Liver (tissue), 9 donors: Measurements from ENCODE around the gene SLC25A12. TPM values are rescaled to one million over a fixed set of nuclear protein-coding genes. Genes with fewer than 3 reads are reported as not detected.
A peak's percentile ranks its signal among the peaks of the same experiment; 100 is the strongest.

Experiments
- DNase-seq: peaks from one replicate; pipeline ENCODE4 v3.0.0-alpha.2; 2017; ENCODE audit warnings: low spot score
- H3K27ac ChIP-seq, 2 donors: one replicate each; pipeline ENCODE4 v1.7.0; 2013; ENCODE audit warnings: inconsistent platforms in 2 of 2, low read length in 2 of 2, control low read depth in 1 of 2, low read depth in 1 of 2, mild to moderate bottlenecking in 1 of 2
- H3K27me3 ChIP-seq, 4 donors: one replicate each; pipeline versions ENCODE4 v1.6.1 to v1.7.0; 2013; ENCODE audit warnings: low read length in 3 of 4, inconsistent platforms in 1 of 4, mild to moderate bottlenecking in 1 of 4, moderate library complexity in 1 of 4; ENCODE audit not compliant: control insufficient read depth in 4 of 4, insufficient read depth in 4 of 4
- H3K36me3 ChIP-seq, 4 donors: one replicate each; pipeline versions ENCODE4 v1.6.1 to v1.7.0; 2013; ENCODE audit warnings: low read length in 3 of 4, mild to moderate bottlenecking in 3 of 4, low read depth in 1 of 4, moderate library complexity in 1 of 4; ENCODE audit not compliant: control insufficient read depth in 4 of 4, insufficient read depth in 3 of 4
- H3K4me1 ChIP-seq, 4 donors: one replicate each; pipeline versions ENCODE4 v1.6.1 to v1.7.0; 2013; ENCODE audit warnings: low read length in 3 of 4, mild to moderate bottlenecking in 3 of 4, moderate library complexity in 1 of 4; ENCODE audit not compliant: control insufficient read depth in 4 of 4, insufficient read depth in 4 of 4
- H3K4me3 ChIP-seq, 3 donors: one replicate each; pipeline versions ENCODE4 v1.6.1 to v1.7.0; 2013; ENCODE audit warnings: low read length in 3 of 3, control low read depth in 1 of 3, low read depth in 1 of 3, mild to moderate bottlenecking in 1 of 3
- H3K9ac ChIP-seq, 2 donors: one replicate each; pipeline ENCODE4 v1.7.0; 2013; ENCODE audit warnings: low read length in 2 of 2, mild to moderate bottlenecking in 2 of 2, moderate library complexity in 2 of 2, control low read depth in 1 of 2, low read depth in 1 of 2
- H3K9me3 ChIP-seq, 4 donors: one replicate each; pipeline versions ENCODE4 v1.6.1 to v1.7.0; 2013; ENCODE audit warnings: low read length in 3 of 4; ENCODE audit not compliant: control insufficient read depth in 4 of 4
- ATF3 ChIP-seq: IDR thresholded peaks from 2 replicates; pipeline ENCODE4 v1.6.1; 2016; ENCODE audit warnings: antibody characterized with exemption
- CTCF ChIP-seq: fragments of 150-350 bp; IDR thresholded peaks from 2 replicates; pipeline ENCODE4 v1.5.1; 2017; ENCODE audit warnings: improper control_type of control experiment, low read depth, low read length; ENCODE audit not compliant: missing input control
- EGR1 ChIP-seq, 2 donors: IDR thresholded peaks; 2 replicates each; pipeline ENCODE4 v1.6.1; 2016 to 2018; ENCODE audit warnings: antibody characterized with exemption in 2 of 2, low read depth in 2 of 2
- FOXA1 ChIP-seq: IDR thresholded peaks from 2 replicates; pipeline ENCODE4 v1.6.1; 2016; ENCODE audit warnings: antibody characterized with exemption
- FOXA2 ChIP-seq: IDR thresholded peaks from 2 replicates; pipeline ENCODE4 v1.6.1; 2016; ENCODE audit warnings: antibody characterized with exemption
- GABPA ChIP-seq, 2 donors: IDR thresholded peaks in 1 of 2; conservative IDR thresholded peaks in 1 of 2; 2 replicates each; pipeline ENCODE4 v1.6.1; 2016; ENCODE audit warnings: antibody characterized with exemption in 2 of 2, mild to moderate bottlenecking in 1 of 2, moderate library complexity in 1 of 2
- HNF4A ChIP-seq, 2 donors: conservative IDR thresholded peaks; 2 replicates each; pipeline ENCODE4 v1.6.1; 2016; ENCODE audit warnings: antibody characterized with exemption in 2 of 2, mild to moderate bottlenecking in 2 of 2
- HNF4G ChIP-seq: IDR thresholded peaks from 2 replicates; pipeline ENCODE4 v1.6.1; 2016; ENCODE audit warnings: antibody characterized with exemption
- JUND ChIP-seq, 2 donors: IDR thresholded peaks; 2 replicates each; pipeline ENCODE4 v1.6.1; 2016; ENCODE audit warnings: antibody characterized with exemption in 2 of 2
- MAX ChIP-seq: IDR thresholded peaks from 2 replicates; pipeline ENCODE4 v1.6.1; 2016; ENCODE audit warnings: antibody characterized with exemption
- NR2F2 ChIP-seq: IDR thresholded peaks from 2 replicates; pipeline ENCODE4 v1.6.1; 2016; ENCODE audit warnings: antibody characterized with exemption
- RAD21 ChIP-seq, 2 donors: IDR thresholded peaks; 2 replicates each; pipeline ENCODE4 v1.6.1; 2016; ENCODE audit warnings: antibody characterized with exemption in 2 of 2, mild to moderate bottlenecking in 2 of 2
- REST ChIP-seq: IDR thresholded peaks from 2 replicates; pipeline ENCODE4 v1.6.1; 2016; ENCODE audit warnings: antibody characterized with exemption, mild to moderate bottlenecking
- RXRA ChIP-seq, 2 donors: IDR thresholded peaks; 2 replicates each; pipeline ENCODE4 v1.6.1; 2017 to 2018; ENCODE audit warnings: antibody characterized with exemption in 2 of 2, mild to moderate bottlenecking in 1 of 2
- SP1 ChIP-seq: IDR thresholded peaks from 2 replicates; pipeline ENCODE4 v1.6.1; 2018; ENCODE audit warnings: antibody characterized with exemption, mild to moderate bottlenecking
- TAF1 ChIP-seq: conservative IDR thresholded peaks from 2 replicates; pipeline ENCODE4 v1.6.1; 2016; ENCODE audit warnings: antibody characterized with exemption, mild to moderate bottlenecking
- YY1 ChIP-seq: IDR thresholded peaks from 2 replicates; pipeline ENCODE4 v1.6.1; 2016; ENCODE audit warnings: antibody characterized with exemption, mild to moderate bottlenecking
- ZBTB33 ChIP-seq: IDR thresholded peaks from 2 replicates; pipeline ENCODE4 v1.6.1; 2016; ENCODE audit warnings: antibody characterized with exemption
- WGBS: extraction: QIAGEN DNeasy Blood & Tissue Kit; methylation state at CpG from one replicate; pipeline ENCODE4 v1.1.7; 2013; 5-methylcytosine and 5-hydroxymethylcytosine counted together
- polyA plus RNA-seq, 2 donors: library from polyadenylated mRNA; stranded (reverse) in 1 of 2; unstranded in 1 of 2; fragments of 200-250 nt in 1 of 2; fragments of >200 nt in 1 of 2; fragmentation: Nextera tagmentation in 1 of 2; extraction: Ambion mirVana in 1 of 2; gene quantifications; one replicate each; pipeline versions ENCODE4 v1.2.1 to v1.2.3, GENCODE V29; 2013 to 2015
- total RNA-seq, 2 donors: library from RNA; depleted of rRNA; stranded (reverse); fragments of >200 nt; gene quantifications; one replicate each; pipeline ENCODE4 v1.2.3, GENCODE V29; 2014
- donor health status: healthy.
- donor health status: healthy.
- donor health status: healthy.
- donor health status: healthy.
- donor health status: healthy.

Gene SLC25A12
- total and polyA plus RNA-seq, 4 donors, result 0.46 to 4.4 (median 2.1) TPM

GRCh38 chr2:171800639-171801038, 93.4 kb downstream of the SLC25A12 start:
- WGBS, result 91% methylated on average over 5 of the region's 5 CpGs

GRCh38 chr2:171798156-171798820, 95.8 kb downstream of the SLC25A12 start:
- H3K27me3 ChIP-seq, result no peaks in the 10 kb centered on the region
- no peak for TF ChIP-seq EGR1 (IDR thresholded peaks at IDR 0.05; ENCODE audit: low read depth in 2 of 2)
- TF ChIP-seq MAX, result no peak
- no peak for TF ChIP-seq YY1
- TF ChIP-seq TAF1, result no peak
- TF ChIP-seq RXRA (IDR thresholded peaks at IDR 0.05), result peak in 1 of 2 donors; percentile 13
- TF ChIP-seq NR2F2, result no peak
- TF ChIP-seq FOXA1, result no peak
- no peak for TF ChIP-seq GABPA (IDR thresholded peaks at IDR 0.05 in 1 of 2, conservative IDR thresholded peaks at IDR 0.05 in 1 of 2)
- no peak for TF ChIP-seq ZBTB33
- TF ChIP-seq CTCF, result no peak
- TF ChIP-seq JUND (IDR thresholded peaks at IDR 0.05), result no peak
- TF ChIP-seq RAD21 (IDR thresholded peaks at IDR 0.05), result no peak
- peak; percentile 30 for TF ChIP-seq HNF4G
- no peak for TF ChIP-seq ATF3
- TF ChIP-seq FOXA2, result no peak
- no peak for TF ChIP-seq SP1
- no peak for TF ChIP-seq REST
- peak; percentile 64 to 82 for TF ChIP-seq HNF4A (conservative IDR thresholded peaks at IDR 0.05)
- H3K4me1 ChIP-seq, result peaks cover 0 to 4% (median 1%) of the 10 kb centered on the region in 4 donors
- H3K9me3 ChIP-seq, result no peaks in the 10 kb centered on the region
- H3K4me3 ChIP-seq, result no peak overlapping the region
- no peak overlapping the region for H3K27ac ChIP-seq
- H3K9ac ChIP-seq, result no peak overlapping the region
- H3K36me3 ChIP-seq, result no peaks in the 10 kb centered on the region
- DNase-seq, result no peak
- WGBS, result 78% methylated on average over 6 of the region's 6 CpGs

More at GRCh38 chr2:171800639-171801038, 93.4 kb downstream of the SLC25A12 start:
- no peaks in the 10 kb centered on the region for H3K36me3 ChIP-seq
- no peak overlapping the region for H3K27ac ChIP-seq
- H3K9ac ChIP-seq, result no peak overlapping the region
- no peaks in the 10 kb centered on the region for H3K9me3 ChIP-seq
- TF ChIP-seq TAF1 (no peak), YY1 (no peak), FOXA1 (no peak)
- H3K4me3 ChIP-seq, result no peak overlapping the region
- H3K4me1 ChIP-seq, result peaks cover 0 to 4% (median 1%) of the 10 kb centered on the region in 4 donors
- H3K27me3 ChIP-seq, result no peaks in the 10 kb centered on the region
- no peak for DNase-seq
